Left forelimb (tissue), 1 donor: Measurements from ENCODE around the gene ADAMTS3.
A peak's percentile ranks its signal among the peaks of the same experiment; 100 is the strongest.

Source experiments
- DNase-seq: peaks from one replicate; pipeline ENCODE4 v3.0.0-alpha.2; 2018; ENCODE audit warnings: low spot score

Gene ADAMTS3

DNA sequence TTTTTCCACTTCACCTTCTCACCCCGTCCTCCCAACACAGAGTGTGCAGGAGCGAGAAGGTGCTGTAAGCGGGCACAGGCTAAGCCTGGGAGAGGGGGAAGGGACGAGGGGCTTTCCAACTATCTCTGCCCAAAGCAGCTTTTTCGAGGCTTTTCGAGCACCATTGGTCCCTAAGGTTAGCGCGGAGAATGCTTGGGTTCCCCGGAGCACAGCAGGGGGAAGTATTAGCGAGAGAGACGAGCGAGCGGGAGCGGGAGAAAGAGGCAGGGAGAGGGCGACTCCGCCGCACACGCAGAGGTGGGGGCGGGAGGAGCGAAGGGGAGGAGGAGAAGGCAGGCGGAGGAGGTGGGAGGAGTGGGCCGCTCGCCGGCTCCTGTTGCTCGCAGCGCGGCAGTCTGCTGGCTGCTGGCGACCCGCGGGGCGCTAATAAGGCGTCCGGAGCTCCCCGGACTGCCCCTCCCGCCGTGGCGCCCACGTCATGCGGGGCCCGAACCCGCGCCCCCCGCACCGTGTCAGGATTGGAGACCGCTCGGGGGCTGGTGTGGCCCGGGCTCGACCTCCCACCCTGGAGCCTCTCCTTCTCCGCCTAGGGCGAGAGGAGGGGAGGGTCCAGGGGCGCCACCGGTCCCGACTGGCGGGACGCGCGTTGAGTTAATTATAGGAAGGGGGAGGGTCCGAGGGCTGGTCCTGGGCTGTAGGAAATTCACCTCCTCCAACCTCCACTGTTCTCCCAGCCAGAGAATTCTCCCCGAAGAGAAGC lies at the start of gene ADAMTS3:
TSS of gene ADAMTS3 (minus strand) at position 263 of the 760 bp plus-strand sequence. CDS start 459 bp downstream, outside the sequence.
- DNase-seq, result peak; percentile 87

DNA sequence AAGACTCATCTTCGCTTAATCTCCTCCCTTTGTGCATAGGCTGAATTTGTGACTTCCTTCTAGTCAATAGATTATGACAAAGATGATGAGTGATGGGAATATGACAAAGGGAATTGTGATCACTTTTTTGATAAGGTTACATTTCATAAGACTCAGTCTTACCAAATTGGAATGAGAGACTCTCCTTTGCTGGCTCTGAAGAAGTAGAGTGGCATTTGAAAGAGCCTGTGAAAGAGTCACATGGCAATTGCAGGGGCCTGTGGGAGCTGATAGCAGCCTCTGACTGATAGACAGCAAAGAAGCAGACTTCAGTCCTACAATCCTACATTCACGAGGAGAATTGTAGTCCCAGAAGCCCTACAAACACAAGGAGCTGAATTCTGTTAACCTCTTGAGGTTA lies 44.9 kb upstream of the ADAMTS3 start:
- no peak for DNase-seq

DNA sequence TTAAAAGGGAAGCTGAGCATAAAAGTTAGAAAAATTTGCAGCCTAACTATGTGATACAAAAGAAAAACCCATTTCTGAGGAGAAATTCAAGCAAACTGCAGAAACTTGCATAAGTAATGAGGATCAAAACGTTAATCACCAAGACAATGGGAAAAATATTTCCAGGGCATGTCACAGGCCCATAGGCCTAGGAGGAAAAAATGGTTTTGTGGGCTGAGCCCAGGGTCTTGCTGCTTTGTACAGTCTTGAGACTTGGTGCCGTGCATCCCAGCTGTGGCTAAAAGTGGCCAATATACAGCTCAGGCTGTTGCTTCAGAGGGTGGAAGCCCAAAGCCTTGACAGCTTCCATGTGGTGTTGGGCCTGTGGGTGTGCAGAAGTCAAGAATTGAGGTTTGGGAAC lies 37.7 kb upstream of the ADAMTS3 start:
- DNase-seq, result no peak

DNA sequence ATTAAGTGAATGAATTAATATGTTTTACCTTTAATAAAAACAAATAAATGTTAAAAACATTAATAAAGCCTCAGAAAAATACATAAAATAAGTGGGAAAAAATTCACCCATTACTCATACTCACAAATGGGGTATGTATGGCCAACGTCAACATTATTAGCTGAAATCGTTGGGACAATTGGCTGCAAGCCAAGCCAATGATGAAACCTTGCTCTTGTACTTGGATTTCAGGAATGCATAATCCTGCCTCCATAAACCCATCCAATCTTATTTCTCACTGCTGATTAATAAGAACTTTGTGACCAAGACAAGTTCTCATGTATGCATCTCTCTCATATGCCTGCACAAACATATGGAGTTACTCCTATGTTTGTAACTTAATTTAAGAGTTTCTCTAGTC lies 35.3 kb upstream of the ADAMTS3 start:
- DNase-seq, result no peak

DNA sequence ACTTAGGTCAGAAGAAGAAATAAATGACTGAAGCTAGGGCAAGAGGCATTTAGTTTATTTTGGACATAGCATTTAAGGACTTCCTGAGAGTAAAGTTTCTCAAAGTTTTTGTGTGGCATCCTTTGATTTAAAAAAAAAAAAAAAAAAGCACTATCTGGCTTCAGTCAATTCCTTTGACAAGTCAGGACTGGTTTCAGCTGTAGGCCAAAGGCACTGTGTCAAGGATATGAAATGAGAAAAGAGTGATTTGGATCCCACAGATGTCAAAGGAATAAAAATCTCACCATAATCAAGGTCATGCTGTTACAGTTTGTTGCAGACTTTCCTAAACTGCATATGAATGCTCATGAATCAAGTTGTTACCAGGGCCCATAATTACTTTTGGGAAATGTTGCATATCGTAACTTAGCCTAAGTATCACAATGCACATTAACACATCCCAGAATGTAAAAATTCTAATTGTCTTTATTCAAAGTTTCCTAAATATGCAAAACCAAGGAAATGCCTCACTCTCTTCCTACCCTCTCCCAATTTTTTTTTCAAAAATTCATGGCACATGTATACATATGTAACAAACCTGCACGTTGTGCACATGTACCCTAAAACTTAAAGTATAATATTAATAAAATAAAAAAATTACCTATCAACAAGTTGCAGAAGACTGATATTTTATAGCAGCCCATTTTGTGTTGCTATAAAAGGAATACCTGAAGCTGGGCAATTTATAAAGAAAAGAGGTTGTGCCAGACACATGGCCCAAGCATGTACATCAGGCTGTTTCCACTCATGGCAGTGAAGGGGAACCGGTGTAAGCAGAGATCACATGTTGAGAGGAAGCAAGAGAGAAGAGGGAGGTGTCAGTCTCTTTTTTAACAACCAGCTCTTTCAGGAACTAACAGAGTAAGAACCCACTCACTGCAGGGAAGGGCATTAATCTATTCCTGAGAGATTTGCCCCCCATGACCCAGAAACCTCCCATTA lies 33.7 kb upstream of the ADAMTS3 start:
- DNase-seq, result no peak

DNA sequence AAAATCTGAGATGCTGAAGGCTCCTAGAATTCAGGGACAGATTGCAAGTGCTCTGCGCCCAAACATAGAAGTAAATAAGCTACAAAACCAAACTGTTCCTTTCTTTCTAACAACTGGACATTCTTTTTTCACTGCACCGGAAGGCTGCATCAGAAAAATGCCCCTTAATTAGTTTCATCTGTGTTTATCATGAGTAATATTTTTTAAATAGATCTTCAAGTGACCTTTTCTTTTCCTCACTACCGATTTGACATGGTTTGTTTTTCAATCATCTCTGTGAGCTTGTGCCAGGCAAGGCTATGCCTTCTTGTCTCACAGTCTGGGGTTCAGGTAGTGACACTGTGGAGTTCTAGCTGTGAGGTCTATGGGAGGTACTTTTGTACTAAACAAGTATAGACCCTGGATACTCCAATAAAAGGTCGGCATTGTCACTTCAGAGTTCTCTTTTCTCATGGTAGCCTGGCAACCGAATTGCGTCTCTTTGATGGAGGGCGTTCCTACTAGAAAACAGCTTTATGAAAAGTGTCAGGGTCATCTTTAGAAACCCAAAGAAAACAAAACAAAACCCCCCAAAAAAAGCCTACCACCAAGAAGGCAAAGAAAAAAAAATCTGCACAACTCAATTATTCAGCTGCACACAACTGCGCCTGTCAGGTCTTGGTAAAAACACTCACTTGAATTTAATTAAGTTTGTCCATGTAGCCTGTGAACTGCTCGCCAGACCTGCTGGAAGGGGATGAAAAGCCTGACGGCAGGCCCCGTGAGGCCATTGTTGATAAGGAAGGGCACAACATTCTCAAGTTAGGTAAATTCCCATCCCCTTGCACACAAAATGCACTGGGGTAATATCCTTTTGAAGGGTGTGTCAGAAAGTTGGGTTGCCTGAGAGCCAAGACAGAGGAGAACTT lies 22.8 kb upstream of the ADAMTS3 start:
- DNase-seq, result no peak

DNA sequence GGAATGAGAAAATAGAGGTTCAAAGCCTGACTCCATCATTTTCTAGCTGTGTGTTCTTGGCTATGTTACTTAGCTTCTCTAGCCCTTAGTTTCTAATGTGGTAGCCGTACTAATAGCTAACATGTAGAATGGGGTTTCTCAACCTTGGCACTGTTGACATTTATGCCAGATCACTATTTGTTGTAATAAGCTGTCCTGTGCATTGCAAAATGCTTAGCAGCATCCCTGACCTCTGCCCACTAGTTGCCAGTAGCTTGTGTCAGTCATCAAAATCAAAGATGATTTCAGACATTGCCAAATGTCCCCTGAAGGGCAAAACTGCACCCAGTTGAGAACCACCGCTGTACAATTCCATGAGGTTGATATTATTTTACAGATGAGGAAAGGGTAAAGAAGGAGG lies 18.3 kb upstream of the ADAMTS3 start:
- no peak for DNase-seq

DNA sequence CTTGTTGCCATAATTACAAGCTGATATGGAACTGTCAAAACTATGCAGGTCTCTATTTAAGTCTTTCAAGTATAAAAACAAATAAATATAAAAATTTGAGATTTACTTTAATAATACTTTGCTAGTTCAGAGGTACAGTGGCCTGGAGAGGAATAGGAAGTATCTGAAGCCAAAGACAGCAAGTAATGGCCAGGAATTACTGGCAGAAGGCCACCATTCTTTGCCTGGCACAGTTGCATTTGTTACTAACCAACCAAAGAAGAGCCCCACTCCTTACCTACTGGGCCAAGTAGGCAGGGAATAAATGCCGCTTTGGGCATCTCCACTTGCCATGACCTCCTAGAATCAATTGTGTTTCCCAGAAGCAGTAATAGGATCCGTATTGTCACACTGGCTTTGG lies 13.8 kb upstream of the ADAMTS3 start:
- DNase-seq, result no peak

DNA sequence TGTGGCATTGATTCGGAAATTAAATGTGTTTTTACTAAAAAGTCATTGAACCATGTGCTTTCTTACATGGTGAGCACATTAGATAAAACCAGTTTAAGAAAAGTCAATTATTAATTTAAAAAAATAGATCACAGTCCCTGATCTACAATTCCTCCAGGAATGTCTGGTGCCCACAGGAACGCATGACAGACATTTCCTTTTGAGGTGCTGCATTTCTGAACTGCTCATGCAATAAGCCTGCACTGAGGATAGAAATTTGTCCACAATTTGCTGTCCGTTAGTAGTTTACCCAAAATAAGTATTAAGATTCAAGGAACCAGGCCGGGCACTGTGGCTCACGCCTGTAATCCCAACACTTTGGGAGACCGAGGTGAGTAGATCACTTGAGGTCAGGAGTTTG lies 8.2 kb upstream of the ADAMTS3 start:
- no peak for DNase-seq

DNA sequence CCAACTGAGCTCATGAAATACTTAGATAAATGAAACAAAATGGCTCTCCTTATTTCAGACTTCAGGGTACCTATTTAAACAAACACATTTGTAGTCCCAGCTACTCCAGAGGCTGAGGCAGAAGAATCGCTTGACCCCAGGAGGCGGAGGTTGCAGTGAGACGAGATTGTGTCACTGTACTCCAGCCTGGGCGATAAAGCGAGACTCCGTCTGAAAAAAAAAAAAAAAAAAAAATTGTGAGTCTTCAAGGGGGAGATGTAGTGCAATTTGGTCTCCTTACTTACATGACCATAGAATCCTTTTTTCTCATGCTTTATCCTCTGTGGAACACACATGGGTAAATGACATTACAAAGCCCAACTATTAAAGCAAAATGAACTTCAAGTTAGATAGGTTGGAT lies 2.3 kb upstream of the ADAMTS3 start:
- DNase-seq, result no peak

DNA sequence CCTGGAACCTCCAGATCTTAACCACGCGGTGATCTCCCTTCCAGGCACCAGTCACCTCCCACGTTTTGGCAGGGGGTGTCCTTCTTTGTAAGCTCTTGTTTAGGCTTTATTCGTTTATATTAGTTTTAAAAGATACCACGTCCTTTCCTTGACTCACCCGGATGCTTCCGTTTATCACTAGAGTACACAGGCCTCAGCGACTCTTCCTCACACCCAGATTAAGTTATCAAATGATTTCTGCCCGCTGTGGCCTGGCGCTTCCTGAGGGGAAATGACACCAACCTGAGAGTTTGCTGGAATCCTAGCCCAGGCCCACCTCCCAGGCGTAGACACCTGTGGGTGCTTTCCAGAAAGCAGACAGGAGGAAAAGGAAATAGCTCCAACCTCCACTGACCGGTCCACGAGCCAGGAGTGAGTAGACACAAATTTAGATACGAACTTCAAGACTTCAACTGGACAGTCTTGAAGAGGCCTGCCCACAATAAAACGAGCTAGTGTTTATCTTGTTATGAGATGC lies 756 bp upstream of the ADAMTS3 start:
- no peak for DNase-seq

DNA sequence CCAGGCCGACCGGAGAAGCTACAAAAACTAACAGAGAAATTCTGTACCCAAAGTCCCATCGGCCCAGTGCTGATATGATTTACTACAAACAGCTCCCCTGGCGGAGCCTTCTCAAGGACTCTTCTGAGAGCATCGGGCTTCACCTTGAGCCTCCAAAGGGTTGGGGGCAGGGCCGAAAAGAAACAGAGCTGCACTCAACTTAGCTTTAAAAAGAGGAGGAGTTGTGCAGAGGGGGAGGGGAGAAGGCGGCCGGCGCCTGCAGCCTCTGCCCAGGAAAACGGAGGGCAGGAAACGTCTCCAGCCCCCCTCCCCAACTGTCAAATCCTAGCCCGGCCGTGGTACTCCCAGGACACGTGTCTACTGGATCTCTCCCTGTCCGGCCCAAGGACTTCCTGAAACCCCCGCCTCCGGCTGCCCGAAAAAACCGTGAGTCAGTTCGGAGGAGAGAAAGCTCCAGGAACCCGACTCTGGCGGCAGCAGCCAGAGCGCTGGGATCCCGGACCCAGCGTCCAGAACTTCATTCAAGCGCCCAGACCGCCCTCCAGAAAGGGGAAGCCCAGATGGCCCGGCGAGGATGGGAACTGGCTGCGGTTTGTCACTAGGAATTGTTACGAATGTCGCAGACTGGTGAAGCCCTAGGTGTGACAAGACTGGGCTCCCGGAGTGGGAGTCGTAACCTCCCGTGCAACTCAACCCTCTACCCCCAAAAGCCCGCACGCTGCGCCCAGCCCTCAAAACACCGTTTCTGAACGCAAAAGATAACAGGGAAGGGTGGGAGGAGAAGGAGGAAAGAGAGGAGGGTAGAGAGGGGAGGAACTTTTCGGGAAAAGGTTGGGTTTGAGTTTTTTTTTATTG lies 973 bp downstream of the ADAMTS3 start:
- peak; percentile 84 for DNase-seq

DNA sequence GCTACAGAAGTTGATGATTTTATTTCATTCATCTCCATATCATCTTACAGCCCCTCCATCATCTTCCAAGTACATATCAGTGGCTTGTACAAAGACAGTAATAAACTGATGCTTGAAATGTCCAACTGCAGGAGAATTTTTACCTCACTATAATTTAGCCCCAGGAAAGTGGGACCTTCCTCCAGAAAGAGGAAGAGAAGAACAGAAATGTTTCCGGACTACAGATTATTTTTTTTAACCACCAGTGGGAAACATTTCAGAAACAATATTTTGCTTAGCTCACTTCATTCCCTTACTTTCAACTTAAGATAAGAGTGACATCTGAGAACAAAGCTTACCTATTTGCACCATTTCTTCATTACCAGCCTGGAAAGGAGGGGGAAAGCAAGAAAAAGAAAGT lies 2.0 kb downstream of the ADAMTS3 start:
- DNase-seq, result no peak

DNA sequence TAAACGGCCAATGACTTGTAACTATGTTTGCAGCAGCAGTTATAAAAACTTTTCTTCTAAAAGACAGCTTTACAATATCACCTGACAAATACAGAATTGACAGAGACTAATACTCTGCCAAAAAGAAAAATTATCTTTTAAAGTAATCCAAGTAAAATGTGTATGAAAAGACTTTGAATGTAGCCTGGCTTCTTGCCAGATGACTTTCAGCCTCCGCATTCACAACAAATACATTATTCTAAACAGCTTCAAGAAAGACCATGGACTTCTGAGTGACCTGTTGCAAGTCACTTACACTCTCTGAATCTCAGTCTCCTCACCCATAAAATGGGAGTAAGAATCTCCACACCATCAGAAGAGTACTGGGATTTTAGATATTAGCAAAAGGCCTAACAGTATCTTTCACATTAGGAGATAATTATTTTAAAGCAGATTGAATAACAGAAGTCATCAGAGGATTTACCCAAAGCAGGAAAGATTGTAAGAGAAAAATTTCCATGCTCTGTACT lies 2.5 kb downstream of the ADAMTS3 start:
- no peak for DNase-seq

DNA sequence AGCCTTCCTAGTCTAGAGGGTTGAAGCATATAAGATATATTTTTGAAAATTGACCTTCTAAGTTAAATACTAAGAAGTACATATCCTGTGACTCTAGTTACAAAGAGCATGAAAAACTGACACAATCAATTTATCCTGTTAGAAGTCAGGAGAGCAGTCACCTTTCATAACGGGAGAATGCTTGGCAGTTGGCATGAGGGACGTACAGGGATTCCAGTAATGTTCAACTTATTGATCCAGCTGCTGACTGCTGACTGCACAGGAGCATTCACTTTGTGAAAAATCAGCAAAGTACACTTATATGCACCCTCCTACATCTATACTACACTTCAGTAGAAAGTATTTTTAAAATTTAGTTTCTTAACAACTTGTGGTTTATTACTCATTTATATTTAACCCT lies 4.2 kb downstream of the ADAMTS3 start:
- no peak for DNase-seq

DNA sequence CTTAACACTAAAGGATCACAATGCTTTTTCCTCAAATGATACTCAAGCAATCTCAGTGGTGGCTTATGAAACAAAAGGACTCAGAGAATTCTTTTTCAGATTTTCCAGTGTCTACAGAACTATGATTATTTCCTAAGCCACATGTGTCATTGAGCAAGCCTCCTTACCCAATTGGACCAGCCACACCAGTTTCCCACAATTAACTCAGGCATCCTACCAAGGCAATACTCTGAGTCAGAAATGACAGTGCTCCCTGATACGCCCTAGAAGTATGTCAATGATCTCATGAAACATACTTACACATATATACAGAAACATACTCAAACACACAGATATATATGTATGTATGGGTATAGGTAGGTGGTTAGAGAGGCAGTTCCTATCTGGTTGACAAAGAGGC lies 4.8 kb downstream of the ADAMTS3 start:
- no peak for DNase-seq

DNA sequence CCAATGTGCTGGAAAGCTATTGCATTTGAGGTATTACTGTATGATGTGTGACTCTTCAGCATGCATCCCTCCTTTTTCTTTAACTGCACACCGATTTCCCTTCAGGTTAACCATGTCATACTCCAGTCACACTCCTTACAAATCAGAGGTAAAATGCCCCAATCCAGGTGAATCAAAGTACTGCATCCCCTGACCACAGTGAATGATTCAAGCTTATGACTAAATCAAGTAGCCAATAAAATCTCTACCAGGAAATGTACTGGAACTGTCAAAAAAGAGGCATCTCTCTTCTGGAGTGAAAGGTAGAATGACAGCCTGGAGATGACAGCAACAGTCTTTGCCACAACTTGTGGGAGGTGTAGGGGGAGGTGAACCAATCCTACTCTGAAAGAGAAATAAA lies 10.4 kb downstream of the ADAMTS3 start:
- no peak for DNase-seq

DNA sequence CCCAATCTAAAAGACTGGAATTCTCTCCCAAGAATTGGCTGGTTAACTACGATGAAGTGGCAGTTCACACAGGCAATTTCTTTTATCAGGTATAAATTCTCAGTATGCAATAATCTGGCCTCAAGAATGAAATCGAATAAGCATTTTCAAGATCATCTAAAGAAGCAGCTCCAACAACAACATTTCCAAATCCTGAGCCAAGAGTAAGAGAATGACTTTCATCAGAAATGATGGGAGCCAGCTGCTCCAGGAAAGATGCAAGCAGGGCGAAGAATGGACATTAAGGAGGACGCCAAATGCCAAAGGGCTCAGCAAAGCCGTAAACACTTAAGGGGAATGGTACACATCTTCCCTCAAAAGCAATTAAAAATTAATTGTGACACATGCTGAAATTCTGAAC lies 12.0 kb downstream of the ADAMTS3 start:
- DNase-seq, result no peak

DNA sequence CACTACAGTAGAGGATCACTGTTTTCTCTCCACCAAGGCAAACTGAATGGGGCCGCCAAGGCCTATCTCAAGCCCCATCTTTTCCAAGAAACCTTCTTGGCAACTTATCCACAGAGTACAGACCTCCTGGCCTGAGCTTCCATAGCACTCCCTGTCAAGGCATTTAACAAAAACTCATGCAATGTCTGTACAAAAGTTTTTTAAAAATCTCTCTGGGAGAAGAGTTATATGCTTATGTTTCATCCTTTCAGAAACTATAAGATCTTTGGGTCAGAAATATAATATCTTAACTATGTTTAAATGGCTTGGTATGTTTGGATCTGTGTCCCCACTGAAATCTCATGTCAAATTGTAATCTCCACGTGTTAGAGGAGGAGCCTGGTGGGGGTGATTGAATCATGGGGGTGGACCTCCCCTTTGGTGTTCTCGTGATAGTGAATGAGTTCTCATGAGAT lies 13.6 kb downstream of the ADAMTS3 start:
- no peak for DNase-seq

DNA sequence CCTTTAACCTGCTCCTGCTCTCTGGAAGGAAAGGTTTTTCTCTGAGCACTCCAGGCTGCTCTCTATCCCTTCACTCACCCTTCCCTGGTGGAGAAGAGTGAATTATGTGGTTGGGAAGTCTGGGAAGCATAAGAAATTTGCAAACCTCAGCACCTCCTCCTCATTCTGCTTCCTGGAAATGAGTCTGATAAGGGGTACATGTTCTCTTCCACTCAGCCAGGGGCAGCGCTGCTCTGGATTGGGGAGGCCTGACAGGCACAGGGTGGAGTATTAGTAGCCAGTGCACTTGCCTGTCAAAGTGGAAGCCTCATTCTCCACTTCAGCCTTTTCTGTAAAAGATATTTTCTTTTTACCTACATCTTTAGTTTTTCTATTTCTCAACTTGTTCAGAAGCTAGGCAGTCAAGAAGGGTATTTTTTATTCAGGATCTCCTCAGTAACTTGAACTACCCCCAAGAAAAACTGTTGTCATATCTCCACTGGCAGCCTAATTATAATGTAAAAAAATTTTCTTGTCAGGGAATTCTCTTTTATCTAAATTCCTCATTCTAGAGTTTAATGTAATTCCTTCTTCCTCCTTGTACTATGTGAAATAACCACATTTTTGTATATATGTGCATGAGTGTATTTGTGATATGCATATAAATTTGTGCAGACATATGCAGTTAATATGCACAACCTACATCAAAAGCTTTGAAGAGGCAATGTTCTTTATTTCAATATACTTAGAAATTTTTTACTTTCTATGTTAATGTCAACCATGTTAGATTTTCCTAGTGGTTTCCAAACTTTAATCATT lies 15.3 kb downstream of the ADAMTS3 start:
- DNase-seq, result no peak
